WTC11 (cell line): ENCODE results near the gene LTBR. TPM values are rescaled to one million over a fixed set of nuclear protein-coding genes. Genes with fewer than 3 reads are reported as not detected.

Experiments
- ATAC-seq: fragments of 200-7000 bp; cut with Tn5 transposase; 2 replicates; pipeline ENCODE4 v1.10.0; 2021; ENCODE audit warnings: mild to moderate bottlenecking, moderate library complexity
- CTCF ChIA-PET: fragments of 300-600 bp; sonication (Branson Sonifier 250); formaldehyde crosslinking; loops from one replicate; lab custom pipeline; 2021; ENCODE audit warnings: antibody characterized with exemption; lab: Charles Lee
- POLR2A ChIA-PET: fragments of 350-600 bp; sonication (Branson Sonifier 250); formaldehyde crosslinking; loops from one replicate; lab custom pipeline; 2021; ENCODE audit warnings: antibody characterized with exemption; lab: Charles Lee
- DNase-seq: peaks from one replicate; pipeline ENCODE4 v3.0.0; 2021; ENCODE audit warnings: low spot score
- H3K27ac Mint-ChIP-seq: 2 replicates; pipeline ENCODE4 v1.8.0; 2021; ENCODE audit warnings: mixed read lengths
- H3K27me3 Mint-ChIP-seq: 2 replicates; pipeline ENCODE4 v1.8.0; 2021; ENCODE audit warnings: low read depth, mild to moderate bottlenecking, moderate library complexity, mixed read lengths
- H3K36me3 Mint-ChIP-seq: 2 replicates; pipeline ENCODE4 v1.8.0; 2021; ENCODE audit warnings: mixed read lengths
- H3K4me1 Mint-ChIP-seq: 2 replicates; pipeline ENCODE4 v1.8.0; 2022; ENCODE audit warnings: mixed read lengths
- H3K4me3 Mint-ChIP-seq: 2 replicates; pipeline ENCODE4 v1.8.0; 2021; ENCODE audit warnings: mild to moderate bottlenecking, moderate library complexity, mixed read lengths
- H3K9me3 Mint-ChIP-seq: 2 replicates; pipeline ENCODE4 v1.8.0; 2021; ENCODE audit warnings: mixed read lengths
- CBFB ChIP-seq: sonication (generic); formaldehyde crosslinking; IDR thresholded peaks from 2 replicates; pipeline ENCODE4 v1.8.1; 2022; ENCODE audit warnings: mild to moderate bottlenecking, low read depth, missing genetic modification reagents
- ETV6 ChIP-seq: sonication (generic); formaldehyde crosslinking; IDR thresholded peaks from 2 replicates; pipeline ENCODE4 v1.8.1; 2022; ENCODE audit warnings: mild to moderate bottlenecking, missing genetic modification reagents
- FOXJ3 ChIP-seq: sonication (generic); formaldehyde crosslinking; IDR thresholded peaks from 2 replicates; pipeline ENCODE4 v1.9.0; 2021; ENCODE audit warnings: missing genetic modification reagents, mild to moderate bottlenecking, borderline replicate concordance
- FOXK1 ChIP-seq: sonication (generic); formaldehyde crosslinking; IDR thresholded peaks from 2 replicates; pipeline ENCODE4 v1.8.0; 2022; ENCODE audit warnings: mild to moderate bottlenecking, moderate library complexity, missing genetic modification reagents
- IRF2 ChIP-seq: sonication (generic); formaldehyde crosslinking; IDR thresholded peaks from 2 replicates; pipeline ENCODE4 v1.8.0; 2022; ENCODE audit warnings: low read depth, missing genetic modification reagents, borderline replicate concordance
- NFATC4 ChIP-seq: fragments of 250-450 bp; sonication (Bioruptor Pico); IDR thresholded peaks from 2 replicates; pipeline ENCODE4 v1.9.0; 2021; ENCODE audit warnings: mild to moderate bottlenecking
- OVOL2 ChIP-seq: fragments of 250-450 bp; sonication (Bioruptor Pico); IDR thresholded peaks from 2 replicates; pipeline ENCODE4 v1.9.0; 2021; ENCODE audit warnings: mild to moderate bottlenecking, borderline replicate concordance
- SMAD4 ChIP-seq: sonication (generic); formaldehyde crosslinking; IDR thresholded peaks from 2 replicates; pipeline ENCODE4 v1.8.0; 2022; ENCODE audit warnings: mild to moderate bottlenecking, missing genetic modification reagents
- ZNF423 ChIP-seq: fragments of 250-450 bp; sonication (Bioruptor Pico); IDR thresholded peaks from 2 replicates; pipeline ENCODE4 v2.1.2; 2022; ENCODE audit warnings: mild to moderate bottlenecking, moderate library complexity
- total RNA-seq: library from RNA; stranded (reverse); gene quantifications from 3 replicates; pipeline ENCODE4 v1.2.3, GENCODE V29; 2021
- TF ChIP-seq, protein P1 (sequence below): sonication (generic); formaldehyde crosslinking; IDR thresholded peaks from 2 replicates; pipeline ENCODE4 v1.8.1; 2022; ENCODE audit warnings: low read depth, mild to moderate bottlenecking, moderate library complexity, missing genetic modification reagents, borderline replicate concordance
- TF ChIP-seq, protein P2 (sequence below): sonication (generic); formaldehyde crosslinking; IDR thresholded peaks from 2 replicates; pipeline ENCODE4 v1.8.0; 2022; ENCODE audit warnings: mild to moderate bottlenecking, missing genetic modification reagents
- TF ChIP-seq, protein P3 (sequence below): sonication (generic); formaldehyde crosslinking; IDR thresholded peaks from 2 replicates; pipeline ENCODE4 v1.8.1; 2022; ENCODE audit warnings: missing genetic modification reagents, borderline replicate concordance
- TF ChIP-seq, protein P4 (sequence below): sonication (generic); formaldehyde crosslinking; IDR thresholded peaks from 2 replicates; pipeline ENCODE4 v1.8.1; 2023; ENCODE audit warnings: mild to moderate bottlenecking, missing genetic modification reagents, moderate library complexity
- TF ChIP-seq, protein P5 (sequence below): sonication (generic); formaldehyde crosslinking; IDR thresholded peaks from 2 replicates; pipeline ENCODE4 v1.8.0; 2023; ENCODE audit warnings: missing genetic modification reagents
- TF ChIP-seq, protein P6 (sequence below): sonication (generic); formaldehyde crosslinking; conservative IDR thresholded peaks from 2 replicates; pipeline ENCODE4 v1.8.1; 2022; ENCODE audit warnings: mild to moderate bottlenecking, missing genetic modification reagents
- TF ChIP-seq, protein P7 (sequence below): sonication (generic); formaldehyde crosslinking; IDR thresholded peaks from 2 replicates; pipeline ENCODE4 v1.8.0; 2022; ENCODE audit warnings: mild to moderate bottlenecking, missing genetic modification reagents
- TF ChIP-seq, protein P8 (sequence below): sonication (generic); formaldehyde crosslinking; IDR thresholded peaks from 2 replicates; pipeline ENCODE4 v1.8.1; 2023; ENCODE audit warnings: mild to moderate bottlenecking, missing genetic modification reagents
- TF ChIP-seq, protein P9 (sequence below): sonication (generic); formaldehyde crosslinking; IDR thresholded peaks from 2 replicates; pipeline ENCODE4 v1.8.1; 2022; ENCODE audit warnings: mild to moderate bottlenecking, moderate library complexity, missing genetic modification reagents
- TF ChIP-seq, protein P10 (sequence below): fragments of 250-450 bp; sonication (Bioruptor Pico); IDR thresholded peaks from 2 replicates; pipeline ENCODE4 v1.8.0; 2021; ENCODE audit warnings: mild to moderate bottlenecking
- TF ChIP-seq, protein P11 (sequence below): fragments of 250-450 bp; sonication (Bioruptor Pico); IDR thresholded peaks from 2 replicates; pipeline ENCODE4 v1.9.0; 2021; ENCODE audit warnings: mild to moderate bottlenecking

LTBR gene
- total RNA-seq, 1 experiment from 2014 or later = 4.0 TPM

DNA sequence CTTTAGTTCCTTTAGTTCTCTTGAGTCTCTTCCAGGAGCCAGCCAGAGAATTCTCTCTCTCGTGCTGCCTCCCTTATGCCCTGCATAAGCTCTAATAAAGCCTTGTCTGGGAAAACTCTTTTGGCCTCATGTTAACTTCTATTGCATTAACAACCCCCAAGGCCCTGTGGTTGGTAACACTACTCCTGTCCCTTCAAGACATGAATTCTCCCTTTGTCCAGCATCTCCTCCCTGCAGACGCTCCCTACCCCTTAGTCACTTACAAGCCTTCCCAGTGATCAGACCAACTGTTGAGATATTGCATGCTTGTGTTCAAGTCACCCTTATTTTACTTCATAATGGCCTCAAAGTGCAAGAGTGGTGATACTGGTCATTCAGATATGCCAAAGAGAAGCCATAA is 12.1 kb downstream of the LTBR start:
- ChIA-PET CTCF (interaction anchor here (0.7 kb wide), 1 partner anchor 69 kb away, joined by 3 read pairs; no protein-coding TSS in a partner anchor), POLR2A (no interaction called here)
- TF ChIP-seq FOXK1 (CRISPR knock-in tag) = no peak
- TF ChIP-seq, protein P1, sequence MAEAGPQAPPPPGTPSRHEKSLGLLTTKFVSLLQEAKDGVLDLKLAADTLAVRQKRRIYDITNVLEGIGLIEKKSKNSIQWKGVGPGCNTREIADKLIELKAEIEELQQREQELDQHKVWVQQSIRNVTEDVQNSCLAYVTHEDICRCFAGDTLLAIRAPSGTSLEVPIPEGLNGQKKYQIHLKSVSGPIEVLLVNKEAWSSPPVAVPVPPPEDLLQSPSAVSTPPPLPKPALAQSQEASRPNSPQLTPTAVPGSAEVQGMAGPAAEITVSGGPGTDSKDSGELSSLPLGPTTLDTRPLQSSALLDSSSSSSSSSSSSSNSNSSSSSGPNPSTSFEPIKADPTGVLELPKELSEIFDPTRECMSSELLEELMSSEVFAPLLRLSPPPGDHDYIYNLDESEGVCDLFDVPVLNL (CRISPR knock-in tag) = no peak
- TF ChIP-seq, protein P2, sequence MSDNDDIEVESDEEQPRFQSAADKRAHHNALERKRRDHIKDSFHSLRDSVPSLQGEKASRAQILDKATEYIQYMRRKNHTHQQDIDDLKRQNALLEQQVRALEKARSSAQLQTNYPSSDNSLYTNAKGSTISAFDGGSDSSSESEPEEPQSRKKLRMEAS (CRISPR knock-in tag) = no peak
- no peak for TF ChIP-seq SMAD4 (CRISPR knock-in tag)
- TF ChIP-seq ETV6 (CRISPR knock-in tag) = no peak
- TF ChIP-seq, protein P3, sequence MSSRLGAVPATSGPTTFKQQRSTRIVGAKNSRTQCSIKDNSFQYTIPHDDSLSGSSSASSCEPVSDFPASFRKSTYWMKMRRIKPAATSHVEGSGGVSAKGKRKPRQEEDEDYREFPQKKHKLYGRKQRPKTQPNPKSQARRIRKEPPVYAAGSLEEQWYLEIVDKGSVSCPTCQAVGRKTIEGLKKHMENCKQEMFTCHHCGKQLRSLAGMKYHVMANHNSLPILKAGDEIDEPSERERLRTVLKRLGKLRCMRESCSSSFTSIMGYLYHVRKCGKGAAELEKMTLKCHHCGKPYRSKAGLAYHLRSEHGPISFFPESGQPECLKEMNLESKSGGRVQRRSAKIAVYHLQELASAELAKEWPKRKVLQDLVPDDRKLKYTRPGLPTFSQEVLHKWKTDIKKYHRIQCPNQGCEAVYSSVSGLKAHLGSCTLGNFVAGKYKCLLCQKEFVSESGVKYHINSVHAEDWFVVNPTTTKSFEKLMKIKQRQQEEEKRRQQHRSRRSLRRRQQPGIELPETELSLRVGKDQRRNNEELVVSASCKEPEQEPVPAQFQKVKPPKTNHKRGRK (CRISPR knock-in tag) = no peak
- TF ChIP-seq, protein P4, sequence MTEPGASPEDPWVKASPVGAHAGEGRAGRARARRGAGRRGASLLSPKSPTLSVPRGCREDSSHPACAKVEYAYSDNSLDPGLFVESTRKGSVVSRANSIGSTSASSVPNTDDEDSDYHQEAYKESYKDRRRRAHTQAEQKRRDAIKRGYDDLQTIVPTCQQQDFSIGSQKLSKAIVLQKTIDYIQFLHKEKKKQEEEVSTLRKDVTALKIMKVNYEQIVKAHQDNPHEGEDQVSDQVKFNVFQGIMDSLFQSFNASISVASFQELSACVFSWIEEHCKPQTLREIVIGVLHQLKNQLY = no peak
- TF ChIP-seq, protein P5, sequence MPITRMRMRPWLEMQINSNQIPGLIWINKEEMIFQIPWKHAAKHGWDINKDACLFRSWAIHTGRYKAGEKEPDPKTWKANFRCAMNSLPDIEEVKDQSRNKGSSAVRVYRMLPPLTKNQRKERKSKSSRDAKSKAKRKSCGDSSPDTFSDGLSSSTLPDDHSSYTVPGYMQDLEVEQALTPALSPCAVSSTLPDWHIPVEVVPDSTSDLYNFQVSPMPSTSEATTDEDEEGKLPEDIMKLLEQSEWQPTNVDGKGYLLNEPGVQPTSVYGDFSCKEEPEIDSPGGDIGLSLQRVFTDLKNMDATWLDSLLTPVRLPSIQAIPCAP (CRISPR knock-in tag) = no peak
- no peak for TF ChIP-seq OVOL2 (CRISPR knock-in tag)
- TF ChIP-seq CBFB (CRISPR knock-in tag) = no peak
- TF ChIP-seq, protein P6, sequence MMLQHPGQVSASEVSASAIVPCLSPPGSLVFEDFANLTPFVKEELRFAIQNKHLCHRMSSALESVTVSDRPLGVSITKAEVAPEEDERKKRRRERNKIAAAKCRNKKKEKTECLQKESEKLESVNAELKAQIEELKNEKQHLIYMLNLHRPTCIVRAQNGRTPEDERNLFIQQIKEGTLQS (CRISPR knock-in tag) = no peak
- TF ChIP-seq NFATC4 = no peak
- no peak for ATAC-seq
- no peak for DNase-seq
- no peak overlapping the region for H3K27ac Mint-ChIP-seq
- H3K27me3 Mint-ChIP-seq = no peaks in the 10 kb centered on the region; the same call in 1 of the 2 replicates
- no peaks in the 10 kb centered on the region for H3K36me3 Mint-ChIP-seq
- H3K9me3 Mint-ChIP-seq = no peaks in the 10 kb centered on the region
- H3K4me1 Mint-ChIP-seq = peaks cover 19% of the 10 kb centered on the region
- H3K4me3 Mint-ChIP-seq = no peak overlapping the region

DNA sequence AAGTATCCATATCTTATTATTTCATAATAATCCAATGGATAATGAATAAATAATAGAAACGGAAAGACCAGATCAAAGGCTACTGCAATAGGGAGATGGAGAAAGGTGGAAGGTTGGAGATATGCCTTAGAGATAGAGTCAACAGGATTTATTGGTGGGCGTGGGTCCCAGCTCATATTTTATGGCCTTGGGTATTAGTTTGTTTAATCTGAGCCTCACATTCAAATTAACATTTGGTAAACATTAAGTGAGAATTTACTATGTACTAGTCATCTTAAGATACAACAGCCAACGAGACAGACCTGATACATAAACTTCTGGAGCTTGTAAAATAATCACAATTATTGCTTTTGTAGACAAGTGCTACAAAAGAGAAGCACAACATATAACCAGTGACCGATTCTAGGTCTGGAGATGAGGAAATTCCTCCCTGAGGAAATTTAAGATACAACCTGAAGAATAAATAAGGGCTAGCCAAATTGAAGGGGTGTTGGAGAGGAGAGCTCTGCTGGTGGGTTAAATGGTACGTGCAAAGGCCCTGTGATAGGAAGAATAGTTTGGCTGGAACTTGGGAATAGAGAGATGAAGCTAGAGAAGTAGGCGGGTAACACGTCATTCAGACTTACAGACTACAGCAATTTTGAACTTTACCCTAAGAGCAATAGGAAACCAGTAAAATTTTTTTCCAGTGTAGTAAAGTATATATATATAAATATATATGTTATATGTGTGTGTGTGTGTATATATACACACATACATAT is 16.1 kb downstream of the LTBR start:
- DNase-seq (no peak), ATAC-seq (no peak)
- Mint-ChIP-seq H3K27me3 (no peaks in the 10 kb centered on the region; the same call in 1 of the 2 replicates), H3K4me3 (no peak overlapping the region), H3K27ac (no peak overlapping the region), H3K4me1 (peaks cover 19% of the 10 kb centered on the region), H3K9me3 (no peaks in the 10 kb centered on the region), H3K36me3 (no peaks in the 10 kb centered on the region)
- CTCF ChIA-PET = no interaction called here
- POLR2A ChIA-PET = interaction anchor here (0.6 kb wide), 1 partner anchor 18 kb away, joined by 3 read pairs; no protein-coding TSS in a partner anchor
- TF ChIP-seq ZNF423 (CRISPR knock-in tag) = no peak
- TF ChIP-seq, protein P7, sequence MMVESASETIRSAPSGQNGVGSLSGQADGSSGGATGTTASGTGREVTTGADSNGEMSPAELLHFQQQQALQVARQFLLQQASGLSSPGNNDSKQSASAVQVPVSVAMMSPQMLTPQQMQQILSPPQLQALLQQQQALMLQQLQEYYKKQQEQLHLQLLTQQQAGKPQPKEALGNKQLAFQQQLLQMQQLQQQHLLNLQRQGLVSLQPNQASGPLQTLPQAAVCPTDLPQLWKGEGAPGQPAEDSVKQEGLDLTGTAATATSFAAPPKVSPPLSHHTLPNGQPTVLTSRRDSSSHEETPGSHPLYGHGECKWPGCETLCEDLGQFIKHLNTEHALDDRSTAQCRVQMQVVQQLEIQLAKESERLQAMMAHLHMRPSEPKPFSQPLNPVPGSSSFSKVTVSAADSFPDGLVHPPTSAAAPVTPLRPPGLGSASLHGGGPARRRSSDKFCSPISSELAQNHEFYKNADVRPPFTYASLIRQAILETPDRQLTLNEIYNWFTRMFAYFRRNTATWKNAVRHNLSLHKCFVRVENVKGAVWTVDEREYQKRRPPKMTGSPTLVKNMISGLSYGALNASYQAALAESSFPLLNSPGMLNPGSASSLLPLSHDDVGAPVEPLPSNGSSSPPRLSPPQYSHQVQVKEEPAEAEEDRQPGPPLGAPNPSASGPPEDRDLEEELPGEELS (CRISPR knock-in tag) = no peak
- TF ChIP-seq, protein P8, sequence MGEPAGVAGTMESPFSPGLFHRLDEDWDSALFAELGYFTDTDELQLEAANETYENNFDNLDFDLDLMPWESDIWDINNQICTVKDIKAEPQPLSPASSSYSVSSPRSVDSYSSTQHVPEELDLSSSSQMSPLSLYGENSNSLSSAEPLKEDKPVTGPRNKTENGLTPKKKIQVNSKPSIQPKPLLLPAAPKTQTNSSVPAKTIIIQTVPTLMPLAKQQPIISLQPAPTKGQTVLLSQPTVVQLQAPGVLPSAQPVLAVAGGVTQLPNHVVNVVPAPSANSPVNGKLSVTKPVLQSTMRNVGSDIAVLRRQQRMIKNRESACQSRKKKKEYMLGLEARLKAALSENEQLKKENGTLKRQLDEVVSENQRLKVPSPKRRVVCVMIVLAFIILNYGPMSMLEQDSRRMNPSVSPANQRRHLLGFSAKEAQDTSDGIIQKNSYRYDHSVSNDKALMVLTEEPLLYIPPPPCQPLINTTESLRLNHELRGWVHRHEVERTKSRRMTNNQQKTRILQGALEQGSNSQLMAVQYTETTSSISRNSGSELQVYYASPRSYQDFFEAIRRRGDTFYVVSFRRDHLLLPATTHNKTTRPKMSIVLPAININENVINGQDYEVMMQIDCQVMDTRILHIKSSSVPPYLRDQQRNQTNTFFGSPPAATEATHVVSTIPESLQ (CRISPR knock-in tag) = no peak
- TF ChIP-seq, protein P1 (CRISPR knock-in tag) = no peak
- TF ChIP-seq IRF2 (CRISPR knock-in tag) = no peak
- TF ChIP-seq, protein P9, sequence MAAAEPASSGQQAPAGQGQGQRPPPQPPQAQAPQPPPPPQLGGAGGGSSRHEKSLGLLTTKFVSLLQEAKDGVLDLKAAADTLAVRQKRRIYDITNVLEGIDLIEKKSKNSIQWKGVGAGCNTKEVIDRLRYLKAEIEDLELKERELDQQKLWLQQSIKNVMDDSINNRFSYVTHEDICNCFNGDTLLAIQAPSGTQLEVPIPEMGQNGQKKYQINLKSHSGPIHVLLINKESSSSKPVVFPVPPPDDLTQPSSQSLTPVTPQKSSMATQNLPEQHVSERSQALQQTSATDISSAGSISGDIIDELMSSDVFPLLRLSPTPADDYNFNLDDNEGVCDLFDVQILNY (CRISPR knock-in tag) = no peak
- TF ChIP-seq, protein P10, sequence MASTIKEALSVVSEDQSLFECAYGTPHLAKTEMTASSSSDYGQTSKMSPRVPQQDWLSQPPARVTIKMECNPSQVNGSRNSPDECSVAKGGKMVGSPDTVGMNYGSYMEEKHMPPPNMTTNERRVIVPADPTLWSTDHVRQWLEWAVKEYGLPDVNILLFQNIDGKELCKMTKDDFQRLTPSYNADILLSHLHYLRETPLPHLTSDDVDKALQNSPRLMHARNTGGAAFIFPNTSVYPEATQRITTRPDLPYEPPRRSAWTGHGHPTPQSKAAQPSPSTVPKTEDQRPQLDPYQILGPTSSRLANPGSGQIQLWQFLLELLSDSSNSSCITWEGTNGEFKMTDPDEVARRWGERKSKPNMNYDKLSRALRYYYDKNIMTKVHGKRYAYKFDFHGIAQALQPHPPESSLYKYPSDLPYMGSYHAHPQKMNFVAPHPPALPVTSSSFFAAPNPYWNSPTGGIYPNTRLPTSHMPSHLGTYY (CRISPR knock-in tag) = no peak
- TF ChIP-seq, protein P11, sequence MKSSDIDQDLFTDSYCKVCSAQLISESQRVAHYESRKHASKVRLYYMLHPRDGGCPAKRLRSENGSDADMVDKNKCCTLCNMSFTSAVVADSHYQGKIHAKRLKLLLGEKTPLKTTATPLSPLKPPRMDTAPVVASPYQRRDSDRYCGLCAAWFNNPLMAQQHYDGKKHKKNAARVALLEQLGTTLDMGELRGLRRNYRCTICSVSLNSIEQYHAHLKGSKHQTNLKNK = no peak
- TF ChIP-seq FOXJ3 (CRISPR knock-in tag) = no peak
